HTERT RPE-1 (cell line): ENCODE results near the gene C11orf71.

Experiments used
- in situ Hi-C: fragments of 300-500 bp; cut with MboI; formaldehyde crosslinking; loops from 4 replicates; pipeline ENCODE4 v1.14.3; 2020; ENCODE audit warnings: low sequenced_read_pairs

The C11orf71 gene, protein sequence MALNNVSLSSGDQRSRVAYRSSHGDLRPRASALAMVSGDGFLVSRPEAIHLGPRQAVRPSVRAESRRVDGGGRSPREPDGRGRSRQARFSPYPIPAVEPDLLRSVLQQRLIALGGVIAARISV

GRCh38 chr11:114400216-114400914, at the start of gene C11orf71, which contains the start of gene RBM7:
C11orf71 (minus strand) TSS chr11:114400511; CDS start chr11:114400331, 180 bp downstream.
RBM7 (plus strand) TSS chr11:114400666; CDS start chr11:114400672, 6 bp downstream.
- in situ Hi-C loops: no loop called here

GRCh38 chr11:114449845-114450244, 49.5 kb upstream of the C11orf71 start:
- in situ Hi-C loops: no loop called here

DNA sequence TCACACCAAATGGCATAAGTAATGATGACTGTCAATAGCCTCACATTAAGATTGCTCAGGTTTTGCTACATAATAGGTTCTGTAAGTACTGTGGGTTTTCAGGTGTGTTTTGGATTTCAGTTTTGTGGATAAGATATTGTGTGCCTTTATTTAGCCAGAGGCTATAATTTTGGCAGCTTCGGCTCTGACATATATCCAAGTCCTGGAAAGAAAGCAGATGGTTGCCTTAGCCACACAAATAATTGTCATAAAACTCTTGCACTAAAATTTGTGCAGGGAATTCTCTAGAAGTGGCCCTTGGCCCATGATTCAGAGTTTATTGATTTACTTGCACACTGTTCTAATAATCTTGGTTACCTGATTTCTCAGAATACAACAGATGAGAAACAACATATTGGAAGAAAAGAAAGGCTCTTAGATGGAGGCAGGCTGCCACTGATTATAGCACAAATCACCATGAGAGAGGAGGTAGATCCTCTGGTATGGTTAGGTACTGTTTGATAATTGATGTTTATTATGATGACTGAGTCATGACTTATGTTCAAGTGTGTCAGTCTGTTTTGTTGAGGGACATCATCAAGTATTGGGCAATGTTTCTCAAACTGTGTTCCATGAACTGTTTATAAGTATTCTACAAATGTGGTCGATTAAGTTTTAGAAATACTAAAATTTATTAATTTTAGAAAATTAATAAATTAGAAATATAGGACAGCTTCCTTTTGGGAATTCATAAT, 48.6 kb upstream of the C11orf71 start:
- in situ Hi-C loops: no loop called here

GRCh38 chr11:114447892-114448291, 47.6 kb upstream of the C11orf71 start:
- in situ Hi-C loops: no loop called here

DNA sequence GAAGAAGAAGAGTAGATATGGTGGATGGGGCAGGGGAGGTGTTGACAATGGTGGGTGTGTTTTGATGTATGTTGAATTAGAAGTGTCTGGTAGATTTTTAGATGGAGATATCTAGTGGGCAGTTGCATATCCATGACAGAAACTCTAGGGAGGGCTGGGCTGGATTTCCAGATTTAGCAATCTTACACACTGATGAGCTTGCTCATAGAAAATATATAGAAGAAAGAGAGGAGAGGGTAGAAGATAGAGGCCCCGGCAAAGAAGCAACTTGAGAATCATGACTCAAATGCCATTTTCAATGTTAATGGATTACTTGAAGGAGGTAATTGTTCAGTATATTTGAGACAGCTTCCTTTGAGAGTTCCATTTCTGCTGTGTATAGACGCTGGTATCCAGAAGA, 47.1 kb upstream of the C11orf71 start:
- in situ Hi-C loops: no loop called here

DNA sequence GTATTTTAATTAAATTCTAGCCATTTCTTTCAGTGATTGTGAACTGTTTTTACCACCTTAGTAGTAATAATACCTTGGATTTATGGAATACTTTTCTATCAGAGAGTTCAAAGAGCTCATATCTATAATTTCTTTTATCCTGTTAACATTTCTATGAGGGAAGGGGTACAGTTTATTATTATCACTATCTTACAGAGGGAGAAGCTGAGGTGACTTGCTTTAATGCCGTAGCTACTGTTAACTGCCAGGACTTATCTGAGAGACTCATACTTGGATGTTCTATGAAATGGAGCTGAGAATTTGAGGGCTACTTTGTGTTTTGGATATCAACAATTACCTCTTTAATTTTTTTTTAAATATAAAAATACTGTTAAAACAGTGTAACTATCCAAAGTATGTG, 42.2 kb upstream of the C11orf71 start:
- in situ Hi-C loops: no loop called here

DNA sequence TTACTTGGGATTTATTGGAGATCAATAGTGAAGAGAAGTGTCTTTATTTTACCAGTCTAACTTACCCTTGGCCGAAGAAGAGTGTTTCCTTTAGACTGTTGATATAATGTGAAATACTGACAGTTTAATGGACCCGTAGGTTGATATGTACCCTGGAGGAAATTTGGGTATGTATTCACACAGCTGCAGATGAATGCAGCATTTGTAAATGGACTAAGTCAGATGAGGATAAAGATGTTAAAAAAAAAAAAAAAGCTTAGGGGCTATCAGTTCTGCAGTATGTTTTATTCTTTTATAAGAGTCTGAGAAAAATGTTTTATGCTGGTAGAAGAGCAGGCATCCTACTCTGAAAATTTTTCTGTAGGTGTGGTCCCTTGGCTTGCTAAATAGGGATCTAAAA, 41.6 kb upstream of the C11orf71 start:
- in situ Hi-C loops: no loop called here

- in situ Hi-C loops: no loop called here
Measured at GRCh38 chr11:114440971-114441763, 40.9 kb upstream of the C11orf71 start.

- in situ Hi-C loops: no loop called here
Measured at GRCh38 chr11:114440121-114440860, 40.0 kb upstream of the C11orf71 start.

DNA sequence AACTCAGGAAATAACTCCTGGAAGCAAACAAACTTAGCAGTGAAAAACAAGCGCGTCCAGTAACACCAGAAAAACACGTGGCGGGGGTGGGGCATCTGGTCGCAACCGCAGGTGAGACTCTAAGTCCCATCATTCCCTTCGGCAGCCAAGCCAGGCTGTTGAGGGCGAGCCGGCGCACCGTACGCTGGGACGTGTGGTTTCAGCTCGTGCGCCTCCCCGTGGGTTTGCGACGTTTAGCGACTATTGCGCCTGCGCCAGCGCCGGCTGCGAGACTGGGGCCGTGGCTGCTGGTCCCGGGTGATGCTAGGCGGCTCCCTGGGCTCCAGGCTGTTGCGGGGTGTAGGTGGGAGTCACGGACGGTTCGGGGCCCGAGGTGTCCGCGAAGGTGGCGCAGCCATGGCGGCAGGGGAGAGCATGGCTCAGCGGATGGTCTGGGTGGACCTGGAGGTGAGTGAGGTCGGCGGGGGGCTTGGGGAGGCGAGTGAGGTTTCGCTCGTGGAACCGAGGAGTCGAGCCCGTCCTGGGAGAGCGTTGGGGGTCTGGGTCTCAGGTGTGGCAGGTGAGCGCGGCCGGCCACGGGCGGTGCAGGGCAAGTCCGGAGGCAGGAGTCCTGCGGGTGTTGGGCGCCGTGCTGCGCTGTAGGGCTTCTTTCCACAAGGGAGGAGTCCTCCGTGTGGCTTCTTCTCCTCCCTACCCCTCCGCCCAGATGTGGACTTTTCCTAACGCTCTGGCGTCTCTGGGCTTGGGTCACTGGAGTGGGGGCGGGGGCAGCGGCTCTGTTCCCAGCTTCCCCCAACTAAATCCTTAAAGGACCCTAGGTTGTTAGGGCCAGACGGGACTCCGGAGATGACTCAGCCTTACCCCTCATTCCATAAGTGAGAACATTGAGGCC, 39.2 kb upstream of the C11orf71 start, which contains the start of gene REXO2:
REXO2 (plus strand) TSS at position 239 of the 892 bp plus-strand sequence; CDS start at position 301, 62 bp downstream.
- in situ Hi-C loops: no loop called here

DNA sequence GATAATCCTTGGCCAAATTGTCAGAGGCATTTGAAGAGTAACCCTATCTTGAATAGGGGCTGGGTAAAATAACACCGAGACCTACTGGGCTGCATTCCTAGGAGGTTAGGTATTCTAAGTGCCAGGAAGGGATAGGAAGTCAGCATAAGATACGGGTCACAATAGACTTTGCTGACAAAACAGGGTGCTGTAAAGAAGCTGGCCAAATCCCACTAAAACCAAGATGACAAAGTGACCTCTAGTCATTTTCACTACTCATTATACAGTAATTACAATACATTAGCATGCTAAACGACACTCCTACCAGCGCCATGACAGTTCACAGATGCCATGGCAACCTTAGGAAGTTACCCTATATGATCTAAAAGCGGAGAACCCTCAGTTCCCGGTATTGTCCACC, 38.0 kb upstream of the C11orf71 start:
- in situ Hi-C loops: no loop called here

- in situ Hi-C loops: no loop called here
Measured at GRCh38 chr11:114433376-114433775, 33.1 kb upstream of the C11orf71 start.

GRCh38 chr11:114432893-114433292, 32.6 kb upstream of the C11orf71 start:
- in situ Hi-C loops: no loop called here

DNA sequence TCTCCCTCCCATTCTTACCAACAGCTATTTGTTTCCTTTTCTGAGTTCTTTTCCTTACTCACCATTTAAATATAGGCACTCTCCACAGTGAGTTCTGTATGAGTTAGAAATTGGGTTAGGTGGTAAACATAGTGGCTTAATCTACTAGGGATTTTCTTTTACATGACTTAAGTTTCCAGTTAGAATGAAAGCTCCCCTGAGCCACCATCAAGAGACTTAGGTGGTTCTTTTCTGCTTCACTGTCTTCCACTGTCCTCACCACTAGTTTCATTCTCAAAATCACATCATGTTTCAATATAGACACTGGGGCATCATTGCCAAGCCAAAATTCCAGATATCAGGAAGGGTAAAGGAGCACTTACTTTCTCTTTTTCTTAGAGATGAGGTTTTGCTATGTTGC, 30.0 kb upstream of the C11orf71 start:
- in situ Hi-C loops: no loop called here

GRCh38 chr11:114426280-114426679, 26.0 kb upstream of the C11orf71 start:
- in situ Hi-C loops: no loop called here

GRCh38 chr11:114416441-114416961, 16.2 kb upstream of the C11orf71 start:
- in situ Hi-C loops: no loop called here

DNA sequence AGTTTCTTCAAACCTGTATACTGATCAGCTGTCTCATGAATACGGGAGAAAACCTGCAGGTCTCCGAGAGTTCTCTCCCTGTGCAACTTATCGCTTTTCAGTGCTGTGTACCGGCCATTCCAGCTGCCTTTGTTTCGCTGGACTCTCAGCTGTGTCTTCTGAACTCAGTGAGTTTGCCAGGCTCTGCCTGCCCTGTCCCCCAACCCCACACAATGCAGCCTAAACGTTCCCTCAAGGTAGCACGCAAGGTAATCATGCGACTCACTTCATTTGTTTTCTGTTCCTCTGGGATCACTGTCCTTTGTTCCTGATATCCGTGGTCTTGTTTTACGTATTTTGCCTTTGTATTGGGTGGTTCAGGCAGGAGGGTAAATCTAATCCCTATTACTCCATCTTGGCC, 13.6 kb upstream of the C11orf71 start:
- in situ Hi-C loops: no loop called here

GRCh38 chr11:114412946-114413345, 12.6 kb upstream of the C11orf71 start:
- in situ Hi-C loops: no loop called here

DNA sequence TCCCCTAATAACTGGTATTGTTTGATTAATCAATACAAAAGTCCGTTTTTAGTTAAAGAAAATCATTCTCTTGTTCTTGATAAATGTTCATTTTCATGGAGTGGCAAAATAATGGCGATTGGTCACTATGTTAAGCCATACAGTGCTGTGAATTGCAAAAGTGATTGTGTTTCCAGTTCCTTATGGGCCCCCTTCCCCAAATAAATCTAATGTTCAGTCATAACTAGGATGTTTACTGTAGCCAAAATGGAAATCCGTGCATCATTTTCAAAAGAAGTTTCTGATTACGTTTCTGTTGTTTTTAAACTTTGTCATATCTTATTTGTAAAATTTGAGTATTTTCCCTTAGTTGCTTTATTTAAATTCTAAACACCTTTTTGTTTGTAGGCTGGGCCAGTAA, 1.0 kb upstream of the C11orf71 start:
- in situ Hi-C loops: no loop called here
